GM18907 (cell line): ENCODE data around the gene TENT4B.
"Not testable (repeated sequence)": the region's sequence is repeated elsewhere in the genome, so short reads cannot be mapped to it uniquely, and the experiment has no call there.

Experiments used
- ATAC-seq: cut with Tn5 transposase; IDR thresholded peaks from one replicate; pipeline ENCODE4 v1.9.1; 2021; ENCODE audit warnings: mild to moderate bottlenecking, moderate library complexity; ENCODE audit not compliant: unreplicated experiment

The TENT4B gene

GRCh38 chr16:50153596-50154419 is 702 bp downstream of the TENT4B start:
- peak; percentile 22 for ATAC-seq

- no peak for ATAC-seq
Observed at GRCh38 chr16:50154420-50154950, 1.4 kb downstream of the TENT4B start.

GRCh38 chr16:50155925-50156324 is 2.8 kb downstream of the TENT4B start:
- no peak for ATAC-seq

GRCh38 chr16:50156590-50156989 is 3.5 kb downstream of the TENT4B start:
- no peak for ATAC-seq

- no peak for ATAC-seq
Observed at GRCh38 chr16:50160495-50161164, 7.5 kb downstream of the TENT4B start.

GRCh38 chr16:50161950-50162349 is 8.8 kb downstream of the TENT4B start:
- ATAC-seq = peak; percentile 54

- ATAC-seq = no peak
Observed at GRCh38 chr16:50165473-50165872, 12.4 kb downstream of the TENT4B start.

- no peak for ATAC-seq
Observed at GRCh38 chr16:50166511-50167500, 13.7 kb downstream of the TENT4B start.

GRCh38 chr16:50167556-50167955 is 14.4 kb downstream of the TENT4B start:
- ATAC-seq = no peak

GRCh38 chr16:50169555-50170096 is 16.5 kb downstream of the TENT4B start:
- no peak for ATAC-seq

- ATAC-seq = not testable (repeated sequence)
Observed at GRCh38 chr16:50171773-50172172, 18.7 kb downstream of the TENT4B start.

- ATAC-seq = no peak
Observed at GRCh38 chr16:50172195-50172922, 19.3 kb downstream of the TENT4B start.

GRCh38 chr16:50173316-50173715 is 20.2 kb downstream of the TENT4B start:
- no peak for ATAC-seq

- ATAC-seq = no peak
Observed at GRCh38 chr16:50178491-50178941, 25.4 kb downstream of the TENT4B start.

GRCh38 chr16:50182441-50182840 is 29.3 kb downstream of the TENT4B start:
- ATAC-seq = no peak

- ATAC-seq = no peak
Observed at GRCh38 chr16:50183316-50183715, 30.2 kb downstream of the TENT4B start.

- ATAC-seq = no peak
Observed at GRCh38 chr16:50185005-50185505, 31.9 kb downstream of the TENT4B start.

GRCh38 chr16:50188619-50189136 is 35.6 kb downstream of the TENT4B start:
- no peak for ATAC-seq

- no peak for ATAC-seq
Observed at GRCh38 chr16:50190292-50190691, 37.2 kb downstream of the TENT4B start.
